ENCODE results near the gene GJB6.
A peak's percentile ranks its signal among the peaks of the same experiment; 100 is the strongest.

GJB6 gene

GRCh38 chr13:20185366-20186056 is 46.6 kb downstream of the GJB6 start:
- DNase-seq: no peak

GRCh38 chr13:20182231-20182846 is 49.8 kb downstream of the GJB6 start:
- DNase-seq: peak; percentile 29

- DNase-seq: no peak
Observed at GRCh38 chr13:20181188-20181587, 50.9 kb downstream of the GJB6 start.

GRCh38 chr13:20178156-20178555 is 54.0 kb downstream of the GJB6 start:
- DNase-seq: no peak

DNA sequence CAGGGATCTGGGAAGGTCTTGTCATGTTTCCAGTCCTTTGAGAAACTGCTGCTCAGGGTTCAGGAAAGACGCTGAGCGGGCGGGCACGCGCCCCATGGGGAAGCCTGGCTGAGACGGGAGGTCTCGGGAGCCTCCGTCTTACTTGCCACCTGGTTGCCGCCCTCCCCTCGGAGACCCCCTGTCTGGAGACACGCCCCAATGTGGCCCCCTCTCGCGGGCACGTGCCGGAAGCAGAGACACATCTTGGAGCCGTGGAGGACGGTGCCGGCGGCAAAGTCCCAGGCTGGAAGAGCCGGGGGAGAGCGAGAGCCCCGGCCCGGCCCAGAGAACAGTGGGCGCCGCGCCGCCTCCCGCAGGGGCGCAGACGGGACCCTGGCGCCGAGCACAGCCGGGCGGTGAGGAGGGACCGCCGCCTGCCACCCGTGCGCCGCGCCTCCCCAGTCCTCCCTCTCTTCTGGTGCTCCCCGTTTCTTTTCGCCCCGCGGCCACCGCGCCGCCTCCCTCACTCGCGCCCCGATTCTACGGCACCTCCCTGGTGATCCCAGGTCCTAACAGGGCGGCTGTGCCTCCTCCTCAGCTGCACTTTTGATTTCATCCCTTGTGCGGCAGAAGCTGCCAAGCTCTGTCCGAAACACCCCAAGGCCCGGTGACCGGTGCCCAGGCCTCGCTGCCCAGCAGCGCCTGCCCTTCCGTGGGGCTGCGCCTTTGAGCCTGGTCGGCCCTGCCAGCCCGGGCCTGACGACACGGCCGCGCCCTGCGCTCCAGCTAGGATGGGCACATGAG is 54.9 kb downstream of the GJB6 start:
- DNase-seq: no peak

- DNase-seq: no peak
Observed at GRCh38 chr13:20175907-20176652, 56.0 kb downstream of the GJB6 start.

GRCh38 chr13:20175406-20175794 is 56.7 kb downstream of the GJB6 start:
- DNase-seq: no peak

DNA sequence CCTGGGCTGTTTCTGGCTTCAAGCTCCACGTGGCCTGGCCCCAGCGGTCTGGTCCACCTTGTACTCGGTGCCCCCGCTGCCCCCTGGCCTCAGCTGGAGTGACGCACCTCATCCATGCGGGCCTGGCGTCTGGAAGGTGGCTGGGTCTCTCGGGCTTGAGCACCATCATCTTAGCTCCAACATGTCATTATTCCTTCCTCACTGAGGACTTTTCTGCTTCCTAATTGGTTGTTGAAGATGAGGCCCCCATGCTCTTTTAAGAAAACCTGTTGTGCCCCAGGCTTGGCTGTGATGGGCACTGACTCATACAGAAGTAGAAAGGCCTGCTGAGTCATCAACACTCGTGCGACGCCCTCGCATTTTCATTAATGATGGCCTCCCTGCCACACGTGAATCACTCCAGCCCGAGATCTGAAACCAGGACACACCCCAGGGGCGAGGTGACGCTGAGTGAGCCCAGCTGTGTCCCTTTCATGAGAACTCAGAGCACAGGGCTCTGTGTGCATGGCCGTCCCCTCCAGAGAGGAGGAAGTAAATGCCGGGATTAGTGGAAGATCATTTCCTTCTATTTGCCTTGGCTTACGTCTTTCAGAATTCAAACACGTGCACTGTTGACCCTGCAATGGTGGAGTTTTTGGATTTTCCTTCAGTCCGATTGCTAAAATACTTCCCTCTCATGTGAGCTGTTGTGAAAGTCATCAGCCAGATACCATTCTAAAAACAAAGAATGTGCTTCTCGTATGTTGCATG is 57.3 kb downstream of the GJB6 start:
- peak; percentile 64 for DNase-seq

- DNase-seq: no peak
Observed at GRCh38 chr13:20173116-20173746, 58.9 kb downstream of the GJB6 start.
